RWPE1 (cell line): ENCODE results near the gene PDCD11.
A peak's percentile ranks its signal among the peaks of the same experiment; 100 is the strongest.
"Not testable (repeated sequence)": the region's sequence is repeated elsewhere in the genome, so short reads cannot be mapped to it uniquely, and the experiment has no call there.

Source experiments
- CTCF ChIA-PET: fragments of 350-600 bp; sonication (Branson Sonifier 250); formaldehyde crosslinking; extraction: SDS; loops from one replicate; lab custom pipeline; 2021; lab: Yijun Ruan, JAX
- POLR2A ChIA-PET: fragments of 400-600 bp; formaldehyde crosslinking; extraction: SDS; loops from one replicate; lab custom pipeline; 2020; ENCODE audit warnings: antibody characterized with exemption; ENCODE audit not compliant: low non-redundant PET; lab: Yijun Ruan, JAX
- DNase-seq: peaks from one replicate; pipeline ENCODE4 v3.0.0; 2012; ENCODE audit warnings: low spot score
- H3K27ac ChIP-seq: fragments of 450-650 bp; 2 replicates; pipeline ENCODE4 v1.5.1; 2017
- TF ChIP-seq, protein P1 (sequence below): fragments of 450-650 bp; conservative IDR thresholded peaks from 2 replicates; pipeline ENCODE4 v1.5.1; 2017; ENCODE audit warnings: low read depth, mild to moderate bottlenecking

PDCD11 gene

DNA sequence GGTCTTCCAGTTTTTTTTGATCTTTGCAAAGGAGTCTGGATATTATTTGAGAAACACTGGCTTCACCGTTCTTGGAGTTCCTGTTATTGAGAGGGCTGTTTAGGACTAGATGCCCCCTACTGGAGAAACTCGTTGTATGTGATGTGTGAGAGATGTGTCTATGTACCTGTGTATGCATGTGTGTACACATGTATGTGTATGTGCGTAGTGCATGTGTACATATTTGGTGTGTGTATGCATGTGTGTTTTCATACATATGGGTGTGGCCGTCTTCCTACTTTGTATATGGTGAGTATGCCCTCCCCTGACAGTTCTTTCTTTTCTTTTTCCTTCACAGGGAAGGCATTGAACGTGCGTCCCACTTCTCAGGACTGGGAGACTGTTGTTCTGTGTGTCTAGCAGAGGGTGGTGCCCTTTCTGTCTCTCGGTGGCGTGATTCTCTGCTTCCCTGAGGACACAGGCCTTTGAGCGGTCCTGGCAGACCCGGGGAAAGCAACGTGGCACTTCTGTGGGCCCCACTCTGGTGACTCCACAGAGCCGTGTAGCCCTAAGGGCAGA is 85.6 kb downstream of the PDCD11 start:
- DNase-seq = peak; percentile 63
- ChIA-PET CTCF (interaction anchor here (0.7 to 1.2 kb wide), 2 partner anchors 66 to 74 kb away, joined by 3 to 6 read pairs; no protein-coding TSS in a partner anchor), POLR2A (no interaction called here)

DNA sequence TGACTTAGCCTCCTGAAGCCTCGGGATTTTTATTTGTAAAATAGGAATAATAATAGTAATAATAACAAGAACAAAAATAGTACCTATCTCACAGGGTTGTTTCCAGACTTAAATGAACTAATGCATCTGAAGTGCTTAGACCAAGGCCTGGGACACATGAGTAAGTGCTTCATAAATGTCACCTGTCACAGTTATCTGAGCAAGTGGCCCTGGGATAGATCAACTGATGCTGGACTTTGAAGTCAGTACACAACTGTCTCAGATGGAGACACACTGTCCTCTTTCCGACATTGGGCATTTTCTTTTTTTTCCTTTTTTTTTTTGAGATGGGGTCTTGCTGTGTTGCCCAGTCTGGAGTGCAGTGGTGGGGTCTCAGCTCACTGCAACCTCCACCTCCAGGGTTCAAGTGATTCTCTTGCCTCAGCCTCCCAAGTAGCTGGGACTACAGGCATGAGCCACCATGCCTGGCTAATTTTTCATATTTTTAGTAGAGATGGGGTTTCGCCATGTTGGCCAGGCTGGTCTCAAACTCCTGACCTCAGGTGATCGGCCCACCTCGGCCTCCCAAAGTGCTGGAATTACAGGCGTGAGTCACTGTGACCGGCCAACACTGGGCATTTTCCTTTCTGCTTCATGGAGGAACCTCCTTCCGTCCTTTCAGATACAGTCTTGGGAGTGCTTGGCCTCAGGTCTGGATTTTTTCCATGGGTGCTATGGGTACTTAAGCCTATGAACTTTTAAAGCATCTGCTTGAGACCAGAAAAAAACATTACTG is 90.4 kb downstream of the PDCD11 start:
- POLR2A ChIA-PET, DNase-seq, H3K27ac ChIP-seq: not testable (repeated sequence)
- CTCF ChIA-PET = interaction anchor here (1.0 to 2.0 kb wide), 5 partner anchors 10 to 72 kb away, joined by 4 to 15 read pairs (median 6); no protein-coding TSS in a partner anchor

More for the DNA sequence above, 85.6 kb downstream of the PDCD11 start:
- H3K27ac ChIP-seq = no peak overlapping the region
- TF ChIP-seq, protein P1, sequence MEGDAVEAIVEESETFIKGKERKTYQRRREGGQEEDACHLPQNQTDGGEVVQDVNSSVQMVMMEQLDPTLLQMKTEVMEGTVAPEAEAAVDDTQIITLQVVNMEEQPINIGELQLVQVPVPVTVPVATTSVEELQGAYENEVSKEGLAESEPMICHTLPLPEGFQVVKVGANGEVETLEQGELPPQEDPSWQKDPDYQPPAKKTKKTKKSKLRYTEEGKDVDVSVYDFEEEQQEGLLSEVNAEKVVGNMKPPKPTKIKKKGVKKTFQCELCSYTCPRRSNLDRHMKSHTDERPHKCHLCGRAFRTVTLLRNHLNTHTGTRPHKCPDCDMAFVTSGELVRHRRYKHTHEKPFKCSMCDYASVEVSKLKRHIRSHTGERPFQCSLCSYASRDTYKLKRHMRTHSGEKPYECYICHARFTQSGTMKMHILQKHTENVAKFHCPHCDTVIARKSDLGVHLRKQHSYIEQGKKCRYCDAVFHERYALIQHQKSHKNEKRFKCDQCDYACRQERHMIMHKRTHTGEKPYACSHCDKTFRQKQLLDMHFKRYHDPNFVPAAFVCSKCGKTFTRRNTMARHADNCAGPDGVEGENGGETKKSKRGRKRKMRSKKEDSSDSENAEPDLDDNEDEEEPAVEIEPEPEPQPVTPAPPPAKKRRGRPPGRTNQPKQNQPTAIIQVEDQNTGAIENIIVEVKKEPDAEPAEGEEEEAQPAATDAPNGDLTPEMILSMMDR = peak; percentile 55

DNA sequence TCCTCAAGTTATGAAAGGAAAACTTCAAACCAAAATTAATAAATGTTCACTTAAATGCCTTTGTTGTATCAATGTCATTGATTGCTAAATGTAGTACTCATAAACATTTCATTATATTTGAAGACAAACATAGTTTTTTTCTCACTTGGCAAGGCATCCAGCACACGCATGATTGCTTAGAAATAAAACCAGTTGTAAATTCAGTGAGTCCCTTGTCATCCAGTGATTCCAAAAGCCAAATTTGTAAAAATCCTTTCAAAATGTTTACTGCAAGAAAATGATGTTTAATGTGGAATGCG is 90.9 kb downstream of the PDCD11 start:
- POLR2A ChIA-PET = no interaction called here
- TF ChIP-seq, protein P1 = no peak
- DNase-seq = no peak
- CTCF ChIA-PET = no interaction called here
- H3K27ac ChIP-seq = no peak overlapping the region

DNA sequence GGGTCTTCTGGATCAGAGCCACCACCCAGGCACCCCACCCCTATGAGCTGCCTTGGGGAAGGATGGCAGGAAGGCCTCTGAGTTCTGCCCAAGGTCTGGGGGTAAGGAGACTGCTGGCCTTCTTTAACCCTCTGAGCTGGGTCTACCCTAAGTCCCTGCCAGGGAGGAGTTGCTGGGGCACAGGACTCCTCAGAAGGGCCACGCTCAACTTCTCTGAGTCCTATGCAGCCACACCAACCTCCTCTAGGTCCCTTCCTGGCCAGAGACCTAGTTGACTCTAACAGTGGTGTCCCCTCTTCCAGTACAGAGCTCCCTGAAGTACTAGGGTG is 94.5 kb downstream of the PDCD11 start:
- TF ChIP-seq, protein P1 = no peak
- ChIA-PET CTCF (interaction anchor here (1.0 to 1.1 kb wide), 2 partner anchors 10 to 74 kb away, joined by 4 read pairs; no protein-coding TSS in a partner anchor), POLR2A (interaction anchor here (0.5 kb wide), 1 partner anchor 12 kb away, joined by 3 read pairs; no protein-coding TSS in a partner anchor)
- no peak overlapping the region for H3K27ac ChIP-seq
- DNase-seq = no peak

DNA sequence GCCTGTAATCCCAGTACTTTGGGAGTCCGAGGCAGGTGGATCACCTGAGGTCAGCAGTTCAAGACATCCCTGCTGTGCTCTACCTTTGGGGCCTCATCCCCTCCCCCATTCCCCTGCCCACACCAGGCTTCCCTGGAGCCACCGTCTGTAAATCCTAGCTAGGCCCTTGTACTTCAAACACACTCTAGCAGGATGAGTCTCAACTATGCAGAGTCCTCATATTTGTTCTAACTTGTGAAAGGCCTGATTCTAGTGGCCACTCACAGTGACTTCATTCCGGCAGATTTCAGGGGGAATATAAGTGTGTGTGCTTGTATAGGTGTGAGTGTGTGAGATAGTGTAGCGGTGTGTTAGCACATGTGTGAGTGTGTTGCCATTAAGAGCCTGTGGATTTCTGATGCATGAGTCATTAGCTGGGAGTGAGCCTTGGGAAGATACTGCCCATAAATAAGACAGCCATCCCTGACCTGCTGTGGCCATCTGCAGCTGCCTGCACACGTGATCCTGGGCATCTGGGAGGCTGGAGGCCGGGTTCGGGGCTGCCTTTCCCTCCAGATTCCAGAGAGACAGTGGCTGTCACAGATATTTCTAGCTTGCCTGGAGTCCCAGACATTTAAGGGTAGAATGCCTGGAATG is 95.4 kb downstream of the PDCD11 start:
- ChIA-PET POLR2A (interaction anchor here (0.7 kb wide), 1 partner anchor 363 kb away, joined by 3 read pairs; no protein-coding TSS in a partner anchor), CTCF (interaction anchor here (1.1 to 1.5 kb wide), 2 partner anchors 75 kb away, joined by 4 to 6 read pairs; no protein-coding TSS in a partner anchor)
- TF ChIP-seq, protein P1 = no peak
- peak overlapping the region; percentile 43 for H3K27ac ChIP-seq
- DNase-seq = peak; percentile 88

DNA sequence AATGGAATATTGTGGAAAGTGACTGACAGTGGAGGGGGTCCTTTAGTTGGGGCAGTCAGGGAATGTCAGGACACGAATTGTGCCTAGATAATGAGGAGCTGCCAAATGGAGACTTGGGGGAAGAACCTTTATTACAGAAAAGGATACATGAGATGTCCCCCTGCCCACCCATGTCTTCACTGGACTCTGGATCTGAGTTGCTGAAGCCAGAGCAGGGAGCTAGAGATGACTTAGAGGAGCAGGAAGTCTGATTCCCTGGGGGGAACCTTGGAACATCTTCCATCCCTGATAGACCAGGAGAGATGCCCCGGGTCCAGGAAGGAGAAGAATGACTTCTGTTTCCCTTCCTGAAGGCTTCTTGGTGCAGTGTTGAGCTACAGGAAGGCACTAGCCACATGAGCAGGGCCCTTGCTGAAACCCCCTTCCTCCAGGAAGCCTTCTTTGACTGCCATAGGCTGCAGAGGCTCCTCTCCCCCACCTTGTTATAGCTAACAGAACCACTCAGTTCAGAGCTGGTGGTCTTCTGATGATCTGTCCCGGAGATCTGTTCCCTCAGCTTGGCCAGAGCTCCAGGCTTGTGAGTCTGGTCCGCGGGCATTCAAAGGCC is 96.3 kb downstream of the PDCD11 start:
- TF ChIP-seq, protein P1 = no peak
- ChIA-PET POLR2A (interaction anchor here (0.6 to 0.7 kb wide), 2 partner anchors 92 to 643 kb away, joined by 3 read pairs; no protein-coding TSS in a partner anchor), CTCF (interaction anchor here (0.7 to 1.7 kb wide), 3 partner anchors 13 to 194 kb away, joined by 3 to 8 read pairs (median 6); no protein-coding TSS in a partner anchor)
- no peak overlapping the region for H3K27ac ChIP-seq
- DNase-seq = no peak
